HG02759 (cell line): ENCODE results near the gene TOR2A.
"Not testable (repeated sequence)": the region's sequence is repeated elsewhere in the genome, so short reads cannot be mapped to it uniquely, and the experiment has no call there.

Experiments
- ATAC-seq: cut with Tn5 transposase; IDR thresholded peaks from one replicate; pipeline ENCODE4 v1.9.1; 2021; ENCODE audit warnings: mild to moderate bottlenecking, moderate library complexity; ENCODE audit not compliant: unreplicated experiment

The TOR2A gene

DNA sequence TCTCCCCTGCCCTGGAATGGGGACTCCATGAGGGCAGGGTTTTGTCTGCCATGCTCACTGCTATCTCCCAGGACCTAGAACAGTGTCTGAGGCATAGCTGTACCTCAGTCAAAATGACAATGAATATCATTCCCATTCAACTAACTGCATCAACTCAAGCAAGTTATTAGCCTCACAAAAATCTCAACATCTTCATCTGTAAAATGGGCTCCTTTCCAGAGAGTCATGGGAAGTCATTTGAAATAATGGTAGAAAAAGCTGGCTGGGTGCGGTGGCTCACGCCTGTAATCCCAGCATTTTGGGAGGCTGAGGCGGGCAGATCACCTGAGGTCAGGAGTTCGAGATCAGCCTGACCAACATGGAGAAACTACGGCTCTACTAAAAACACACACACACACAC lies 34.0 kb upstream of the TOR2A start:
- no peak for ATAC-seq

DNA sequence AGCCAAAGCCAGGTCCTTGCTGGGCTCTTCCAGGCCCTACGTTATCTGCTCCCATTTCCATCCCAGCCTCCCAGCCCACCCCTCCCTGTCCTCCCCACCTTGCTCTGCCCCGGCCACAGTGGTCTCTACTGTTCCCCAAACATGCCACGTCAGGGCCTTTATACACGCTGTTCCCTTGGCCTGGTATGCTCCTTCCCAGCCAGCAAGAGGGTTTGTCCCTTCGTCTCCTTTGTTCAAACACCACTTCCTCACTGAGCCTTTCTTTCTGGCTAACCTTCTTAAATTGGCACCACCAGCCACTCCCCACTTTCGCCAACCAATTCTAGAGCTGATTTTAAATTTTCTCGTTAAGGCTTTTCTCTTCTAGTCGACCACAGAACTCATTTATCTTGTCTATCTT lies 33.6 kb upstream of the TOR2A start:
- ATAC-seq: no peak

DNA sequence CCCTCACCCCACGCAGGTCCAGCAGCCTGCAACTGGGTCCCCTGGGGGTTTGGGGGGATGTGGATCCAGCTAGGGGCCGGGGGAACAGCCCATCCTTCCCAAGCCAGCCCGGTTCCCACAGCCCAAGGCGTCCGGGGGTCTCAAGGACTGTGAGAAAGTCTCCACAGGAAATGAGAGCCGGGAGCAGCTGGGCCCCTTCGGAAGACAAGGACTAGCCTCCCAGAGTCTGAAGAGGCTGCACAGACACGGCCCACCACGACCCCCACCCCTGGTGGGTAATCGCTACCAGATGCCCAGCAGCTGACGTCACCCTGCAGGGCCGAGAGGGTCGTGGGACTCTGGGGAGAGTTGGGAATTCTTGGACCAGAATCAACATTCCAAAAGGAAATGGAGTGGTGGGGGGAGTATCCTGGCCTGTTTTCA lies 32.8 kb upstream of the TOR2A start:
- ATAC-seq: no peak

DNA sequence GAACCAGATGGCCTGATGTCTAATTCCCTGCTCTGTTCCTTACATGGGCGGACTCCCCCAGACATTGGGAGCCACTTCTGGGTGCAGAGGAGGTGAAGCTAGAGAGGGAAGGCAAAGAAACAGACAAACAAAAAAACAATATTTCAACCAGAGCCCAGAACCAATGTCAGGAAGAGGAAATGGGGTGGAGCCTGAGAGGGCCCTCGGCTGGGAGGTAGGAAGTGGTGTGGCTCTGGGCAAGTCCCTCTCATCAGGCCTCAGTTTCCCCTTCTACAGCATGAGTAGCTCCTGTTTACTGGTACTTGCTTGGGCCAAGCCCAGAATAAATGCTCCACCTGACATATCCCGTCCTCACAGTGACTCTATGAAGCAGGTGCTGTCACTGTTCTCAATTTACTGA lies 32.3 kb upstream of the TOR2A start:
- ATAC-seq: no peak

DNA sequence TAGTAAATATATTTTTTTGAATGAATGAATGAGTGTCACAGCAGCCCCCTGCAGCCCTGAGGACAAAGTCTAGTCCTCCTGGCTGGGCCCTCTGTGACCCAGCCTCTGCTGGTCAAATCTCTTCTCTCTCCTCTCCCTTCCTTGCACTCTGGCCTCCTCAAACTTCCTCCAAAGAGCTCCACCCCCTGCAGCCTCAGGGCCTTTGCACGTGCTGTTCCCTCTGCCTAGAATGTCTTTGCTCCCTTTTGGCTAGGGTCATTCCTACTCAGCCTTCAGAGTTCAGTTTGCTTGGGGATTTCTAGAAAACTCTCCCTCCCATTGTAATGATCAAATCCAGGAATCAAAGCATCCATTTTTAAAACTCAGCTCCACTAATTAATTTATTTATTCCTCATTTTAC lies 30.3 kb upstream of the TOR2A start:
- ATAC-seq: no peak

DNA sequence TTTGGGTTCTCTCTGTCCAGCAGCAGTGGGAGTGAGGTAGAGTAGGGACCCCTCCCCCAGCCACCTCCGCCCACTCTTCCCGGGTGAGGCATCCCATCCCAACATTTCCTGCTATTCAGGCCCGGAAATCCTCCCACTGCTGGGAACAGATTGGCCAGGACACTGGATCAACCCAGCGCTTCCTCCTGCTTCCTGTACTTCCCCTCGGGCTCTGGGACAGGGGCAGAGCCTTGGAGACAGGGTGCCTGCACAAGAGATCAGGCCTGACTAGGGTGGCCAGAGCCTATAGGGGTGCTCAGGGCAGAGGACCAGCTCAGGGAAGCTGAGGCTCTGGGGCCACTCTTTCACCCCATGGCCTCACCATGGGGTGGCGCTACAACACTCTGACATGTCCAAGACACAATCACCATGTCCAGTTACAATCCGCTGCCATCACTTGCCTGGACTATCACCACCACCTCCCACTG lies 28.9 kb upstream of the TOR2A start:
- ATAC-seq: no peak

DNA sequence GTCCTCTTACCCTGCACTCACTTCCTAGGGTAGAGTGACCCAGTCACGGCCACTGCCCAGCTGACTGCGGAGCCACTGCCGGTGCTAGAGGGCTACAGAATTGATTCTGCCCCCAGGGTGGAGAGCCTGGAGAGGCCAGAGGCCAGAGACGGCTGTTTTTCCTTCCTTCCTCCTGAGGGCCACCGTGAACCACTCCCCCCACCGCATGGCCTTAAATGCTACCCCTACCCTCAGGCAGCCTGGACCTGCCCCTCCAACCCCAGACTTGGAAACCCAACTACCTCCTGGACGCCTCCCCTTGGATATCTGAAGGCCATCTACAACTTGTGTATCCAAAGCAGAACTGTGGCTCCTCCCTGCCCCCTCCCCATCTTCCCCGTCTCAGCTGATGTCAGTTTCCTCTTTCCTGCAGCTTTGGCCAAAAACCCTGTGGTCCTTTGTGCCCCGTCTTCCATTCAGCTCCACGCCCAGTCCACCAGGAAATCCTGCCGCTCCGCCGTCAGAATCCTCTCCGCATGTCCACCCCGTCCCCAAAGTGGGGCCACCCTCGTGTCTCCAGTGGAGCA lies 27.1 kb upstream of the TOR2A start:
- no peak for ATAC-seq

DNA sequence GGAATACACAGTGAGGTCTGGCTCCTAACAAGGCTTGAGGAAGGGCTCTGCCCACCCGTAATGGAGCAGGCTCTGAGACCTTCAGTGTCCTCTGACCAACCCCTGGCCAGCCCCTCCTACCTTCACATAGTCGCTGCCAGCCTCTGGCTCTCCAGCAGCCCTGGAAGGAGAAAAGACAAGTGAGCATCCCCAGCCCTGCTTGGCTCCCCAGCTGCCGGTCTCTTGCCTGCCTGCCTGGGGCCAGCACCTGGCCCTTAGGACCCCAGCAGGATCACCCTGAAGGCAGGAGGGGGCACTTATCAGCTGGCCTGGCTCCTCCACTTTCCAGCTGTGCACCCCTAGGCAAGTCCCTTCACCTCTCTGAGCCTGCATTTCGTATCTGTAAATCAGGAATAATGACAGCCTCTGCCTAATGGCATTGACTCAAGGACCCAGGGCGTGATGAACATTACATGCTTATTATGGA lies 26.4 kb upstream of the TOR2A start:
- no peak for ATAC-seq

DNA sequence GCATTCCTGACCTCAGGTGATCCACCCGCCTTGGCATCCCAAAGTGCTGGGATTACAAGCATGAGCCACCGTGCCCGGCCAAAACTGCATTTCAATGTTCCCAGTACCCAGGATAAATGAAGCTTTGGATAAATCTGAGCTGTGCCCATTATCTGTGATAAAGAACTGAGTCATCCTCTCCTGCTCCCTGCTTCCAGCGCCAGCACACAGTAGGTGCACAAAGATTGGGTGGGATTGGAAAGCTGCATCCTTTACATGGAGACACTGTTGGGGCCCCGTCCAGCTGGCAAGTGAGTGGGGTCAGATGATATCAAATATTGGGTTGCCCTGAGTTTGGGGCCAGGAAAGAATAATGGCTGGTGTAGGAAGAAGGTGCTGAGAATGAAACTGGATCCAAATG lies 26.0 kb upstream of the TOR2A start:
- no peak for ATAC-seq

DNA sequence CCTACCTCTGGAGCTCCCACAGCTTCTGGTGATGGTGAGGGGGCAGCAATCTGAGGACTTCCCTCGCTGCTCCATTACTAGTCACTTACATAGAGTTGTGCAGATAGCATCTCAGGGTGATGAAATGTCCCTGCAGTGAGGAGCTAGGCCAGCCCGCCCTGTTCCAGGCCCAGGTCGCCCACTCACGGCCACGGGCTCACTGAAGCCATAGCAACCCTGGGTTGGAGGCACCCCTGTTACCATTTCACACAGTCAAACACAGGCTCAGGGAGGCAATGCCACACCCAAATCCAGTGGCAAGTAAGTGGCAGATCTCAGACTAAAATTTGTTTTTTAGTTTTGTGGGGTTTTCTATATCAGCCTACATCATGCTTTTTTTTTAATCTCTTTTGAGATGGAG lies 23.7 kb upstream of the TOR2A start:
- no peak for ATAC-seq

DNA sequence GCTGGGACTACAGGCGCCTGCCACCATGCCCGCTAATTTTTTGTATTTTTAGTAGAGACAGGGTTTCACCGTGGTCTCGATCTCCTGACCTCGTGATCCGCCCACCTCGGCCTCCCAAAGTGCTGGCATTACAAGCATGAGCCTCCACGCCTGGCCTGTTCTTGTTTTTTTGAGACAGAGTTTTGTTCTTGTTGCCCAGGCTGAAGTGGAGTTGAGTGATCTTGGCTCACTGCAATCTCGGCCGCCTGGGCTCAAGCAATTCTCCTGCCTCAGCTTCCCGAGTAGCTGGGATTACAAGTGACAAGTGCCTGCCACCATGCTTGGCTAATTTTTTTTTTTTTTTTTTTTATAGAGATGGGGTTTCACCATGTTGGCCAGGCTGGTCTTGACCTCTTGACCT lies 21.7 kb upstream of the TOR2A start:
- not testable (repeated sequence) for ATAC-seq

DNA sequence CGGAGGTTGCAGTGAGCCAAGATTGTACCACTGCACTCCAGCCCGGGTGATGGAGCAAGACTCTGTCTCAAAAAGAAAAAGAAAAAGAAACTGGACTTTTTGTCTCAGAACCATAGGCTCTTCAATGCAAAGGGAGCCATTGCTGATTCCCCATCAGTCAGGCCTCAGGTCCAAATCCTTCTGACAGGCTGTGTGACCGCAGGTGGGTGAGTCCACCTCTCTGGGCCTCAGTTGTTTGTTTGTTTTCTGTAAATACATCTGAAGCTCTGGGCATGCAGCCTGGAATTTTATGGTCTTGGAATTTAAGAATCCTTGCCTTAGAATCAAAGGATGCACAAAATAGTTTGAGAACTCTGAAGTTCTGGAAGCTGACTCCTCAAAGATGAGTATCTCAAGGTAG lies 21.1 kb upstream of the TOR2A start:
- no peak for ATAC-seq

DNA sequence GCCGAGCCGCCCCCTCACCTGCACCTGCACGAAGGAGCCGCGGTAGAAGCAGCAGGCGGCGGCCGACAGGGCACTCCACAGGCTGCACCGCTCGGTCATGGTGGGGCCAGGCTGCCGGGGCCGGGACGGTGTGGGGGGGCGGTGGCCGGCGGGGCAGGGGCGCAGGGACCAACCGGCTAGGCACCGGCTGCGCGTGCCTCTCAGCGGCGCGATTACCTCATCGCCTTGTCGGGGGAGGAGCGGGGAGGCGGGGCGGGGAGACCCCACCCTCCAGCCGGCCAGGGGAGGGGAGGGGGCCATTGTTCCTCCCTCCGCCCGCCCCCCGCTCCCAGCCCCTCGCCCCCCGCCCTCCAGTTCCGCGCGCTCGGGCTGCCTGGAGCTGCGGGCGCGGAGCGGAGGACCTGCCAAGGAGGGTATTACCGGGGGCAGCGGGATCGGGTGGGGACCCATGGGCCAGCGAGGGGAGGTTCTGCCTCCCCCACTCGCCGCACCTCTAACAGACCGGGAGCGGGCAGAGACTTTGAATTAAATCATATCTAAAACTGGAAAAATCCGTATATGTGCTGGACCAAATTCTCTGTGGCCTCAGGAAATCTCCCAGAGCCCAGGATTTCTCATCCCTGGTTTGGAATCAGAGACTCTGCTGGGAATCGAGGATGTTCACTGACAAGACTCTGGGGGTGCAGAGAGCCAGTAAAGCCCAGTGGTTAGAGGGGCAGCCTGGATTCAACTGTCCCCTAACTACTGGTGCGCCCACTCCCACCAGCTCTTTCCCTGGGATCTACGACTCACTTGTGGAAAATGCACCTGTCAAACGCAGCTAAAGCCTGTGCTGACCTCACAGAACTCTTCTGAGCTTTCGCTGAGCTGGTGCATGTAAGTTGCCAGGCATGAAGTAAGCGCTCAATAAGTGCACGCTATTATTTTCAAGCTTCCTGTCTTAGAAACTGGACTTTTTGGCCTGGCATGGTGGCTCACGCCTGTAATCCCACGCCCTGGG lies 20.3 kb upstream of the TOR2A start:
- no peak for ATAC-seq

DNA sequence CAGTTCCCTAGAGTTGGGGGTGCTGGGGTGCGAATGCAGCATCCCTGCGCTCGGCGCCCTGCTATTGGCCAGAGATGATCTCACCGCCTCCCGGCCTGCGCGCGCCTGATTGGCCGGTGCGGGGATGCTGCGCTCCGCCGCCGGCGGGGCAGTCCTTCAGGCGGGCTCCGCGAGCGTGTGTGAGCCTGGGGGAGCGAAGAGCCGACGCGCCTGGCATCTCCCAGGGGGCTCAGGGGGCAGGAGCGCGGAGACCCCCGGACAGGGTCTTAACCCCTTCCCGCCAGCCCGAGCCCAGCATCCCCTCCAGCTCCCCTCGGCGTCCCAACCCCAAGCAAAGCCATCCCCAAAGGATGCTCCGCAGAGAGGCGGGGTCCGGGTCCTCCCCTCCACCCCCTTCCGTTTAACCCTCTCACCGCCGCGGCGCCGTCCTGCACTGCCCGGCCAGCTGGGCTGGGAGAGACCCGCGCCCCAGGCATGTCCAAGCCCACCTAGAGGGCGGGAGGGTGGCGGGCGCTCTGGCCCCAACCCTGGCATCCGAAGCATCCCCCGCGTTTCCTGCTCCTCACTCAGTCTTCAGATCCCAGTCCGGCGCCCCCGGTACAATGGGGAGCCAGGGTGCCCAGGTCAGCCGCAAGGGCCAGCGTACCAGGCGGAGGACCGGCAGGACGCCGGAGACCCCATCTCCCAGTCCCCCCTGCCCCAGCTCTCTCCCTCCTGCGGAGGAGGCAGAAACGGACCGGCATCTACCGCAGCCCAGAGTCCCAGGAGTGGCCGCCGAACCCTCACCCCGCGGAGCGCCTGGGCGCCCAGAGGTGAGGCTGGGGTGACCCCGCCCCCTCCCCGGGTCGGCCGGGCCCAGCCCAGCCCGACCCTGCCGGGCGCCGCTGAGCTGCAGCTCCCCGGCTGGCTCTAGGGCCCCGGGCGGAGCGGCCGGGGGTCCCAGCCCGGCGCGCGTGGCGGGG lies 19.3 kb upstream of the TOR2A start:
- no peak for ATAC-seq

DNA sequence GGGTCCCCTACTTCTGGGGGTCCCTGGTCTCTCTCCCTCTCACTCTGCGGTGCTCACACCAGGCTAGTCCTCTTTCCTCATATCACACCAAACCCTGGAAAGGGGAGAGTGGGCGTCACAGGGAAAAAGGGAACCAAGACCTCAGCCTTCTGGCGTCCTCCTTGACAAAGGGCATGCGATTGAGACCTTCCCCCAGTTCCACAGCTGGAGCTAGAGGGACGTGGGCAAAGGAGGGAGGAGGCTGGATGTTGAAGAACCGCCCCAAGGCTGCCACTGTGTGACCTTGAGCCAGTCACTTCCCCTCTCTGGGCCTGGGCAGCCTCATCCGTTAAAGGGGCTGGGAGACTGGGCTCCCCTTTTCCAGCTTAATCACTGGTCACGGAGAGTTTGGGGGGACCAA lies 18.5 kb upstream of the TOR2A start:
- no peak for ATAC-seq

DNA sequence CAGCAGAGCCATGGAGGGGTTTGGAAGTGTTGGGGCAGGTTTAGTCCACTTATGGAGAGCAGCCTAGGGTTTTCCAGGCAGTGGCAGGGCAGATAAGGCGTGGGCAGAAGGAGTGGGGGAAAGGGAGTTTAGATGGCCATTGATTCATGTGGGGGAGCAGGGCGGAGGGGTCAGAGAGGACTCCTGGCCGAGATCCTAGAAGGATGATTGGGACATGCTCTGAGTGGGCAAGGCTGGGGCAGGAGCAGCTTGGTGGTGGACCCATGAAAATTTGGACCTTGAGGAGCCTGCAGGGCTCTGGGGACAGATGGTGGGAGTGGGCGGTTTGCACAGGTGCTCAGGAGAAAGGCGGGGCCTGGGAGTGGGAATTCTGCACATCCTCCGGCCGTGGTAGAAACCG lies 18.1 kb upstream of the TOR2A start:
- ATAC-seq: no peak

DNA sequence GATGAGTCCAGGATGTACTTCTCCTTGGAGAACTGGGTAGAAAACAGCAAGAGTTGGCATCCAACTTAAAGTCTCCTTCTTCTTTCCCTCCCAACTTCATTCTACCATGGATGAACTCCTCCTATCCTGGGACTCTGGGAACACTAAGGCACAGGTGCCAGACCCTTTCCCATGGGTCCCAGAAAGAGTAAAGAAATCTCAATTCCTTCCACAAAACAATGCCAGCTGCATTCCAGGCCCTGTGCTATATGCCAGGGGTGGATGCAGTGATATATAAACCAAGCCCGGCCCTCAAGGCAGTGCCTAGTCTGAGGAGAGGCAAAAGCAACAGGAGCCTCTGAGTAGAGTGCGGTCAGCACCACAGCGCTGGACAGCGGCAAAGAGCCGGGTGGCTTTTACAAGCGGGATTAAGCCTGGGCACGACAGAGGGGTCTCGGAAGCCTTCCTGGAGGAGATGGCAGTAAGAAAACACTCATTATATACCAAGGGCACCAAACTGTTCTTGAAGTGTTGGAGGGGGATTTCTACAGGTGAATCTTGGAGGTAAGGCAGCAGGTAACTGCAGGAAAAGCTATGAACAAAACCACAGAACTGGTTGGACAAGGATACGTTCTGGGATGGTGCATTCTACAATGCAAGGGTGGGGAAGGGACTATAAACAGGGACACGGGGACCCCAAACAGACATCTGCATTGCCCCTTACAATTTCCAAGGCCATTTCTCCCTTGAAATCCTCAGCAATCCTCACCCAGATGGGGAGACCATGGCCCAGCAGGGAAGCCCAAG lies 16.4 kb upstream of the TOR2A start:
- ATAC-seq: no peak

DNA sequence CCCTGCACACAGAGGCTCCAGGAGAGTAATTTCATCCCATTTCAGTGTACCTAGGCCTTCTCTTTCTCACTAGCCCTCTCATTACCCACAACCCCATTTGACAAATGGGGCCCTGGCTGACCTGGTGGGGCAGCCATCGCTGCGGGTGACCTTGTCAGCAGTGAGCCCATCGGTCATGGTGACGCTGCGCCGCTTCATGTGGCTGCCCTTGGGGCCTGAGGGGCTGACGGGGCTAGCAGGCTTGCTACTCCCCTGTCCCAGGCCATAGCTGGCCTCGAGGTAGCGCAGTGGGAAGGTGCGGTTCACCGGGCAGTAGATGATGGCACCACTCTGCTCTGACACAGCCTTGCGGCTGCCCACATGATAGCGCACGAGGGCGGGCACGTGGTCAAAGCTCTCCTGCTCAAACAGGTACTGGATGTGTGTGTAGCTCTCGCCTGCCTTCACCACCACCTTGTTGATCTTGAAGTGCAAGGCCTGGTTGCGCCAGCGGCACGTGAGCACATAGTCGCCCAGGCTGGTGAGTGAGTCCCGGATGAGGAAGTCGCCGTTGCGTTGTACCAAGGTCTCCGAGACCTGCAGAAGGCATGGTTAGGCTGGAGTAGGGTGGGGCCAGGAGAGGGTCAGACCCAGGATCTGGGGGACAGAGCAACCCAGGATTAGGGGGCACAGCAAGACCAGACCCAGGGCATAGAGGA lies 14.1 kb upstream of the TOR2A start:
- no peak for ATAC-seq

DNA sequence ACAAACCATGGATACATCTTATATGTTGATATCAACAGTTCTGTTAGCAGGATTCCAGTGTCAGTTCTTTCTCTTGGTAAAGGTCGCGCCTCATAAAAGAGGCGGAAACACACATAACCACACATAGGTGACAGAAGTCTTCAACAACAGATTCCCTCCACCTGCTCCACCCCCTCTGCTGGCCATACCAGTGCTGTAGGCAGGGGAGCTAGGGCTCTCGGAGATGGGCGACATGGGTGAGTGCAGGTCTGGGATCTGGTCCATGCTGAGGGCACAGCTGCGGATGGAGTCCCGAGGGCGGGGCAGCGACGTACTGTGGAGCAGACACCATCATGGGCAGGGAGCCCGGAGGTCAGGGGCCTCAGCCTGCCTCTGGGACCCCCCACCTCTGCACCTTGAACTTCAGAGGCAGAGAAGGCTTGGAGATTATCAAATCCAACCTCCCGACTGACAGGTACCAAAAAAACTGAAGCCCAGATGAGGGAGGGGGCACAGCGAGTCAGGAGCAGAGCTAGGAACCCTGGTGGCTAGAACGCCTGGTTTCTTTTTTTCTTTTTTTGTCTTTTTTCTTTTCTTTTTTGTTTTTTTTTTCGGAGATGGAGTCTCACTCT lies 12.0 kb upstream of the TOR2A start:
- no peak for ATAC-seq
